Cardiac fibroblast (primary cell): ENCODE results near the gene TXNRD2.

ENCODE experiments used
- DNase-seq, 2 donors: peaks; one replicate each; pipeline versions ENCODE4 v3.0.0 to v3.0.0-alpha.2; 2010; ENCODE audit warnings: low read depth in 2 of 2
- H3K4me3 ChIP-seq, 2 donors: replicated peaks in 1 of 2; 1 replicate in 1 of 2; 2 replicates in 1 of 2; pipeline ENCODE4 v1.5.1; 2011; ENCODE audit warnings: low read depth in 2 of 2, low read length in 2 of 2, mild to moderate bottlenecking in 2 of 2, moderate library complexity in 1 of 2
- TF ChIP-seq, protein P1 (sequence below): IDR thresholded peaks from one replicate; pipeline ENCODE4 v1.5.1; 2011; ENCODE audit warnings: low read depth, mild to moderate bottlenecking, low read length, inconsistent platforms

The TXNRD2 gene

DNA sequence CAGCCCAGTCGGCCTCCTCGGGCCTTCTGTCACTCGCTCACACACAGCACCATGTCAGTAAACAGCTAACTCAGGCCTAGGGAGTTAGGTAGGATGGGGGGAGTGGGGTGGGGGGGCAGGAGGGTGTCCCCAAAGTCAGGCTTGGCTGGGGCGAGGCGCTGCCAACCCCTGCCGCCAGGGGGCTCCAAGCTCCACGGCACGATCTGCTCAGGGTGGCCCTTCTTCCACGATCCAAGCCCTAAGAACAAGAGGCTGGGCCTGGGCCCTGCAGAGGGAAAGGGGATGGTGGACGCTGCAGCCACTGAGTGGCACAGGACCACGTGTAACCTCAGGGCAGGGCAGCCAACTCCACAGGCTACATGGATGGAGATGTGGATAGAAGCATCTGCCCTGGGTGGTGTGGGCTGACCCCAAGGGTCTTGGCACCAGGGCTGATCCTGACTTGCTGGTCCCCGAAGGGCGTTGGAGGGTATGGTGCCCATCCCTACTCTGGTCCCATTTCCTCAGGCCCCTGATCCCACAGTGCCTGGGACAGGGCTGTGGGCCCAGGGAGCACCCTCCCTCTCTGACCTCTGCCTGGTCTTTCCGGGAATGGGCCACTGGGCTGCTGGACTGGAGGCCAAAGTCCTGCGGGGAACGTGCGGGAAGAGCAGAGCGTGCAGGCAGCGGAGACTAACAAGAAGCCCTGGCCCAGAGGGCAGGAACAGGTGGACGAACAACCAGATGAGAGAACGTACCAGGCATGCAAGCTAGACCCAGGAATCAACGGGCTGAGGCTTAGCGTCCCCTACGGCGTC lies 29.1 kb upstream of the TXNRD2 start:
- no peak overlapping the region for H3K4me3 ChIP-seq
- peak; percentile 64 to 72 for DNase-seq
- TF ChIP-seq, protein P1, sequence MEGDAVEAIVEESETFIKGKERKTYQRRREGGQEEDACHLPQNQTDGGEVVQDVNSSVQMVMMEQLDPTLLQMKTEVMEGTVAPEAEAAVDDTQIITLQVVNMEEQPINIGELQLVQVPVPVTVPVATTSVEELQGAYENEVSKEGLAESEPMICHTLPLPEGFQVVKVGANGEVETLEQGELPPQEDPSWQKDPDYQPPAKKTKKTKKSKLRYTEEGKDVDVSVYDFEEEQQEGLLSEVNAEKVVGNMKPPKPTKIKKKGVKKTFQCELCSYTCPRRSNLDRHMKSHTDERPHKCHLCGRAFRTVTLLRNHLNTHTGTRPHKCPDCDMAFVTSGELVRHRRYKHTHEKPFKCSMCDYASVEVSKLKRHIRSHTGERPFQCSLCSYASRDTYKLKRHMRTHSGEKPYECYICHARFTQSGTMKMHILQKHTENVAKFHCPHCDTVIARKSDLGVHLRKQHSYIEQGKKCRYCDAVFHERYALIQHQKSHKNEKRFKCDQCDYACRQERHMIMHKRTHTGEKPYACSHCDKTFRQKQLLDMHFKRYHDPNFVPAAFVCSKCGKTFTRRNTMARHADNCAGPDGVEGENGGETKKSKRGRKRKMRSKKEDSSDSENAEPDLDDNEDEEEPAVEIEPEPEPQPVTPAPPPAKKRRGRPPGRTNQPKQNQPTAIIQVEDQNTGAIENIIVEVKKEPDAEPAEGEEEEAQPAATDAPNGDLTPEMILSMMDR: peak; percentile 92

DNA sequence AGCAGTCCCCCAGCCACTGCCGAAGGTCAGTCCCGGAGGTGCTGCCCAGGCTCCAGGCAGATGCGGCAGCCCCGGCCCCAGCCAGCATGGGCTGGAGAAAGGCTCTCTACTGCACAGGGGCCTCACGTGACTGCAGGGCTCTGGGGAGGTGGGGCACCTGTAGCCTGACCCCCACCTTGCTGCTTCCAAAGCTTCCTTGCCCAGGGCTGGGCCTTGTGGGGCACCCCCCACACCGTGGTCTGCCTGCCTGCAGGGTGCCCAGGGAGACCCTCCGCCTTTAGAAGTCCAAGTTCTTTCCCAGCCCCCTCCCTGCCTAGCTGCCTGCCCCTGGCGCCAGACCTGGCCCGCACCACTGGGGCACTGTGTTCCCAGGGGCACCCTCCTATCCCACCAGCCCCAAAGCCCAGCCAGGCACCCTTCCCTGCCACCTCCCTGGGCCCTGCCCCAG lies 28.4 kb upstream of the TXNRD2 start:
- H3K4me3 ChIP-seq: no peak overlapping the region
- DNase-seq: no peak
- TF ChIP-seq, protein P1: no peak

DNA sequence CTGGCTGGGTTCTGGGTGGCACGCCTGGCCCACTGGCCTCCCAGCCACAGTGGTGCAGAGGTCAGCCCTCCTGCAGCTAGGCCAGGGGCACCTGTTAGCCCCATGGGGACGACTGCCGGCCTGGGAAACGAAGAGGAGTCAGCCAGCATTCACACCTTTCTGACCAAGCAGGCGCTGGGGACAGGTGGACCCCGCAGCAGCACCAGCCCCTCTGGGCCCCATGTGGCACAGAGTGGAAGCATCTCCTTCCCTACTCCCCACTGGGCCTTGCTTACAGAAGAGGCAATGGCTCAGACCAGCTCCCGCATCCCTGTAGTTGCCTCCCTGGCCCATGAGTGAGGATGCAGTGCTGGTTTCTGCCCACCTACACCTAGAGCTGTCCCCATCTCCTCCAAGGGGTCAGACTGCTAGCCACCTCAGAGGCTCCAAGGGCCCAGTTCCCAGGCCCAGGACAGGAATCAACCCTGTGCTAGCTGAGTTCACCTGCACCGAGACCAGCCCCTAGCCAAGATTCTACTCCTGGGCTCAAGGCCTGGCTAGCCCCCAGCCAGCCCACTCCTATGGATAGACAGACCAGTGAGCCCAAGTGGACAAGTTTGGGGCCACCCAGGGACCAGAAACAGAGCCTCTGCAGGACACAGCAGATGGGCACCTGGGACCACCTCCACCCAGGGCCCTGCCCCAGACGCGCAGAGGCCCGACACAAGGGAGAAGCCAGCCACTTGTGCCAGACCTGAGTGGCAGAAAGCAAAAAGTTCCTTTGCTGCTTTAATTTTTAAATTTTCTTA lies 27.7 kb upstream of the TXNRD2 start:
- TF ChIP-seq, protein P1: no peak
- no peak overlapping the region for H3K4me3 ChIP-seq
- no peak for DNase-seq

DNA sequence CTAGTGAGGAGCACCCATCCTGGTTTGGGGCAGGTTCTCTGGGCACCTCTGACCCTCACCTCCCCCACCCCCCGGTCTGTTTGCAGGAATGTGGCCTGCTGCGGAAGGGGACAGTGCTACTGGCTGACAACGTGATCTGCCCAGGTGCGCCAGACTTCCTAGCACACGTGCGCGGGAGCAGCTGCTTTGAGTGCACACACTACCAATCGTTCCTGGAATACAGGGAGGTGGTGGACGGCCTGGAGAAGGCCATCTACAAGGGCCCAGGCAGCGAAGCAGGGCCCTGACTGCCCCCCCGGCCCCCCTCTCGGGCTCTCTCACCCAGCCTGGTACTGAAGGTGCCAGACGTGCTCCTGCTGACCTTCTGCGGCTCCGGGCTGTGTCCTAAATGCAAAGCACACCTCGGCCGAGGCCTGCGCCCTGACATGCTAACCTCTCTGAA lies 26.9 kb upstream of the TXNRD2 start:
- no peak for DNase-seq
- TF ChIP-seq, protein P1: no peak

DNA sequence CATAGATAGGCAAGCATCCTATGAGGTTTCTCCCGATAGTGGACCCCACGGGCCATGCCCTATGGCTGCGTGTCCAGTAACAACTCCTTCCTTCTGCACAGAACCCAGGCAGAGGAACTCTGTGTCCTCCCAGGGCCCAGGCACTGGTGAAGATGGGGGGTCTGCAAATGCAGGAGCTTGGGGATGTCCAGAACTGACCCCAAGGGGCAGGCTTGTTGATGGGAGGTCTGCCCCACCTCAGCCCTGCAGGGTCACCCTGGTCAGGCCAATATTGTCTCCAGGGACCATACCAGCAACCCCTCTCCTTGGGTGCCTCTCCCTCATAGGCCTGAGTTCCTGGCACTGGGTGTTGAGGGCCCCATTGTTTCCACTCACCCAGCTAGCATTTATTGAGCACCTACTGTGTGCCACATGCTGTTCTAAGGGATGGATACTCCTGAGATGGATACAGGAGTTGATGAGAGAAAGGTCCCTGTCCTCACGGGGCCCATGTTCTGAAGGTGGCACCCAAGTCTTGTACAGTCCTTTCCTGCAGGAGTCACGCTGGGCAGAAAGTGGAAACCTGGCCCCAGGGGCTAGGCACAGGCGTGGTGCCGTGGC lies 26.3 kb upstream of the TXNRD2 start:
- TF ChIP-seq, protein P1: no peak
- H3K4me3 ChIP-seq: no peak overlapping the region
- no peak for DNase-seq

More for the DNA sequence above, 26.9 kb upstream of the TXNRD2 start:
- no peak overlapping the region for H3K4me3 ChIP-seq

DNA sequence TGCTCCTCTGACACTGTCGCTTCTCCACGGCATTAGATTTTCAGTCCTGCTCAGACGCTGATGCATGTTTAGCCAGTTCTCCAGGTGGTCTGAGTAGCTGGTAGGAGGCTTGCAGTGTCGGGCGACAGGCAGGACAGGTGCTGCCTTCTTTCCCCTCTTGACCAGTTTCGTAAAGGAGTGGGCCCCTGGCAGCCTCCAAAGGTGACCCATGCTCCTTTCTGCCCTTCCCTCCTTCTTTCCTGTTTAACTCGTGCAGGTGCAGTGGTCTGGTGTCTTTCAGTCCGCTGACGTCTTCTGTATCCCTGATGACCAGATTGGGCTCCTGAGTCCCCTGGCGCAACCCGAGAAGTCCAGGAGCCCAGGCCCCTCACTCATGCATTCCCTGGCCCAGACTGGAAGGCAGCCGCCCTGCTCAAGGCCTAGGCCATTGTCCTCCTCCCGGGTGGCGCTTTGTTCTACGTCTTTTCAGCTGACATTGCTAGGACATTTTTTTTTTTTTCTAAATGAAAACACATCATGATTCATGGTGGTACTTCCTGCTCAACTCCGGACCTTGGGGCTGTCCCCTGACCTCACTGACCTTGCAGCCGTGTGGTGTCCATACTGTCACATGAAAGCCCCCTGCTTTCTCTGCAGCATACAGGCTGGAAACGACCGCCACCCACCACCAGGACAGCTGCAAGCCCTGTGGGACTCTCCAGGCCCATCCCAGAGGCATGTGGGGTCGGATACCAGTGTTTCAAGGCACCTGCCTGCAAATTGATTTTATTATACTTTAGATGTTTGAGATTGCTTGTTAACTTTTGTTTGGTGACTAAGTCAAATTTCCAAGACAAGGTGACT lies 25.5 kb upstream of the TXNRD2 start:
- TF ChIP-seq, protein P1: no peak
- no peak overlapping the region for H3K4me3 ChIP-seq
- DNase-seq: no peak
